HepG2 (cell line): ENCODE data around the gene VEGFA. TPM values are rescaled to one million over a fixed set of nuclear protein-coding genes. Genes with fewer than 3 reads are reported as not detected.
A peak's percentile ranks its signal among the peaks of the same experiment; 100 is the strongest.

Experiments
- ADNP ChIP-seq: sonication (generic); formaldehyde crosslinking; IDR thresholded peaks from 2 replicates; pipeline ENCODE4 v1.4.0; 2020; ENCODE audit warnings: missing genetic modification reagents
- EED ChIP-seq: sonication (generic); formaldehyde crosslinking; IDR thresholded peaks from 2 replicates; pipeline ENCODE4 v1.5.0; 2020; ENCODE audit warnings: mild to moderate bottlenecking, missing genetic modification reagents
- FOXA1 ChIP-seq, 2 experiments: fragments of 450-650 bp in 1 of 2; sonication (generic) in 1 of 2; formaldehyde crosslinking in 1 of 2; IDR thresholded peaks; 2 replicates each; pipeline versions ENCODE4 v1.4.0 to v1.6.1; 2016 to 2020; ENCODE audit warnings: missing genetic modification reagents in 1 of 2
- GATA4 ChIP-seq: sonication (generic); IDR thresholded peaks from 2 replicates; pipeline ENCODE4 v1.6.1; 2016; ENCODE audit warnings: antibody characterized with exemption, low read depth, borderline replicate concordance
- IKZF1 ChIP-seq: fragments of 450-650 bp; IDR thresholded peaks from 2 replicates; pipeline ENCODE4 v1.7.1; 2016
- MXD4 ChIP-seq: IDR thresholded peaks from 2 replicates; pipeline ENCODE4 v1.6.1; 2016; ENCODE audit warnings: mild to moderate bottlenecking, missing biosample characterization, missing genetic modification reagents
- MYNN ChIP-seq: sonication (generic); formaldehyde crosslinking; IDR thresholded peaks from 2 replicates; pipeline ENCODE4 v1.4.0; 2020; ENCODE audit warnings: mild to moderate bottlenecking, low read depth, missing genetic modification reagents
- PTBP1 ChIP-seq: fragments of 200-400 bp; formaldehyde crosslinking; IDR thresholded peaks from 2 replicates; pipeline ENCODE4 v1.6.1; 2018; ENCODE audit warnings: low read length, low read depth; ENCODE audit not compliant: poor library complexity, severe bottlenecking
- RBAK ChIP-seq: sonication (generic); formaldehyde crosslinking; IDR thresholded peaks from 2 replicates; pipeline ENCODE4 v1.5.1; 2020; ENCODE audit warnings: mild to moderate bottlenecking, missing genetic modification reagents
- ZC3H4 ChIP-seq: sonication (generic); formaldehyde crosslinking; IDR thresholded peaks from 2 replicates; pipeline ENCODE4 v1.4.0; 2020; ENCODE audit warnings: missing genetic modification reagents, borderline replicate concordance
- ZNF235 ChIP-seq: sonication (generic); formaldehyde crosslinking; IDR thresholded peaks from 2 replicates; pipeline ENCODE4 v1.8.1; 2023; ENCODE audit warnings: mild to moderate bottlenecking, missing genetic modification reagents, borderline replicate concordance
- ZNF432 ChIP-seq: sonication (generic); formaldehyde crosslinking; IDR thresholded peaks from 2 replicates; pipeline ENCODE4 v1.5.0; 2020; ENCODE audit warnings: missing genetic modification reagents, mild to moderate bottlenecking, borderline replicate concordance
- ZNF451 ChIP-seq: sonication (generic); formaldehyde crosslinking; IDR thresholded peaks from 2 replicates; pipeline ENCODE4 v1.5.0; 2020; ENCODE audit warnings: mild to moderate bottlenecking, missing genetic modification reagents
- ZNF567 ChIP-seq: sonication (generic); formaldehyde crosslinking; IDR thresholded peaks from 2 replicates; pipeline ENCODE4 v1.8.1; 2023; ENCODE audit warnings: mild to moderate bottlenecking, missing genetic modification reagents, borderline replicate concordance
- ZNF644 ChIP-seq: IDR thresholded peaks from 2 replicates; pipeline ENCODE4 v1.6.1; 2016; ENCODE audit warnings: low read depth
- ZNF709 ChIP-seq: sonication (generic); formaldehyde crosslinking; IDR thresholded peaks from 2 replicates; pipeline ENCODE4 v1.5.0; 2020; ENCODE audit warnings: mild to moderate bottlenecking, missing genetic modification reagents
- ZNF746 ChIP-seq: sonication (generic); formaldehyde crosslinking; IDR thresholded peaks from 2 replicates; pipeline ENCODE4 v1.8.0; 2022; ENCODE audit warnings: mild to moderate bottlenecking, missing genetic modification reagents
- ZNF816 ChIP-seq: sonication (generic); formaldehyde crosslinking; IDR thresholded peaks from 2 replicates; pipeline ENCODE4 v1.8.0; 2022; ENCODE audit warnings: missing genetic modification reagents, mild to moderate bottlenecking, borderline replicate concordance
- polyA plus RNA-seq, 8 experiments: library from polyadenylated mRNA; depleted of rRNA in 3 of 8; stranded (reverse) in 7 of 8; unstranded in 1 of 8; fragments of >200 nt; fragmentation: Illumina TruSeq in 4 of 8; extraction: Trizol in 4 of 8; gene quantifications; 2 replicates each; pipeline versions ENCODE4 v1.2.1 to v1.2.3, GENCODE V29; 2011 to 2016; ENCODE audit warnings: low read depth in 4 of 8, missing spikeins in 1 of 8, mixed read lengths in 1 of 8; ENCODE audit not compliant: insufficient read depth in 1 of 8
- total RNA-seq, 5 experiments: library from RNA; depleted of rRNA; stranded (reverse); fragments of >200 nt; fragmentation: Illumina TruSeq; extraction: Trizol; gene quantifications; 2 replicates each; pipeline ENCODE4 v1.2.3, GENCODE V29; 2016; ENCODE audit warnings: low read depth in 1 of 5
- TF ChIP-seq, protein P1 (sequence below): sonication (generic); formaldehyde crosslinking; IDR thresholded peaks from 2 replicates; pipeline ENCODE4 v1.9.0; 2022; ENCODE audit warnings: missing genetic modification reagents, mild to moderate bottlenecking, borderline replicate concordance
- TF ChIP-seq, protein P2 (sequence below): sonication (generic); formaldehyde crosslinking; IDR thresholded peaks from 2 replicates; pipeline ENCODE4 v1.9.0; 2022; ENCODE audit warnings: low read depth, missing genetic modification reagents
- TF ChIP-seq, protein P3 (sequence below): IDR thresholded peaks from 2 replicates; pipeline ENCODE4 v1.6.1; 2016; ENCODE audit warnings: missing compliant biosample characterization, missing genetic modification reagents, borderline replicate concordance
- TF ChIP-seq, protein P4 (sequence below): IDR thresholded peaks from 2 replicates; pipeline ENCODE4 v1.6.1; 2016; ENCODE audit warnings: low read depth, missing genetic modification reagents, missing compliant biosample characterization

Gene VEGFA
- total and polyA plus RNA-seq, 2 of the 13 experiments (the other 11 are each of a cell fraction or from before 2014, with no cell fraction given) = 68.1 to 629 TPM

DNA sequence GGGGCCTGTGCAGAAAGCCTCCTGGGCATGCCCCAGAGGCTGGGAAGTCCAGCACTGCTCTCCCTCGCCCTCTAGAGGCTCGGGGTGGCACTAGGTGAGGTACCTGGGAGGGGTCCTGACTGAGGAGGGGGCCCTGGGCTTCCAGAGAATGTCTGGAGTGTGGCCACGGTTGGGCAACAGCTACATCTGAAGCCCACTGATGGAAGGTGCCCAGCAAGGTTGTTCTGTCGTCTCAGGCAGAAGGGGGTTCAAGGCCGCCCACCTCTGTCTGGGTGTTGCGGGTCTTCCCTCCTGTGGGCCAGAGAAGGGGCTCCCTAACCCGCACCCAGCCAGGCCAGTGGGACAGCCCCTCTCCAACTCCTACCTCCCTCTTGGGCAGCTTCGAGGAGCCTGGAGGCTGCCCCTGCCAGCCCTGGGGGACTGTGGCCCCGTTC is 11.4 kb upstream of the VEGFA start (continued):
- TF ChIP-seq, protein P1, sequence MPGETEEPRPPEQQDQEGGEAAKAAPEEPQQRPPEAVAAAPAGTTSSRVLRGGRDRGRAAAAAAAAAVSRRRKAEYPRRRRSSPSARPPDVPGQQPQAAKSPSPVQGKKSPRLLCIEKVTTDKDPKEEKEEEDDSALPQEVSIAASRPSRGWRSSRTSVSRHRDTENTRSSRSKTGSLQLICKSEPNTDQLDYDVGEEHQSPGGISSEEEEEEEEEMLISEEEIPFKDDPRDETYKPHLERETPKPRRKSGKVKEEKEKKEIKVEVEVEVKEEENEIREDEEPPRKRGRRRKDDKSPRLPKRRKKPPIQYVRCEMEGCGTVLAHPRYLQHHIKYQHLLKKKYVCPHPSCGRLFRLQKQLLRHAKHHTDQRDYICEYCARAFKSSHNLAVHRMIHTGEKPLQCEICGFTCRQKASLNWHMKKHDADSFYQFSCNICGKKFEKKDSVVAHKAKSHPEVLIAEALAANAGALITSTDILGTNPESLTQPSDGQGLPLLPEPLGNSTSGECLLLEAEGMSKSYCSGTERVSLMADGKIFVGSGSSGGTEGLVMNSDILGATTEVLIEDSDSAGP (CRISPR knock-in tag) = peak; percentile 46; the same call in 1 of the 2 replicates
- no peak for TF ChIP-seq ZNF644 (CRISPR knock-in tag)
- no peak for TF ChIP-seq ZNF816
- TF ChIP-seq ZNF451 (CRISPR knock-in tag) = no peak
- TF ChIP-seq IKZF1 = no peak
- TF ChIP-seq MXD4 = no peak
- TF ChIP-seq, protein P2, sequence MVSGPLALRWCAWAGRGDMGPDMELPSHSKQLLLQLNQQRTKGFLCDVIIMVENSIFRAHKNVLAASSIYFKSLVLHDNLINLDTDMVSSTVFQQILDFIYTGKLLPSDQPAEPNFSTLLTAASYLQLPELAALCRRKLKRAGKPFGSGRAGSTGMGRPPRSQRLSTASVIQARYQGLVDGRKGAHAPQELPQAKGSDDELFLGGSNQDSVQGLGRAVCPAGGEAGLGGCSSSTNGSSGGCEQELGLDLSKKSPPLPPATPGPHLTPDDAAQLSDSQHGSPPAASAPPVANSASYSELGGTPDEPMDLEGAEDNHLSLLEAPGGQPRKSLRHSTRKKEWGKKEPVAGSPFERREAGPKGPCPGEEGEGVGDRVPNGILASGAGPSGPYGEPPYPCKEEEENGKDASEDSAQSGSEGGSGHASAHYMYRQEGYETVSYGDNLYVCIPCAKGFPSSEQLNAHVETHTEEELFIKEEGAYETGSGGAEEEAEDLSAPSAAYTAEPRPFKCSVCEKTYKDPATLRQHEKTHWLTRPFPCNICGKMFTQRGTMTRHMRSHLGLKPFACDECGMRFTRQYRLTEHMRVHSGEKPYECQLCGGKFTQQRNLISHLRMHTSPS (CRISPR knock-in tag) = no peak
- peak; percentile 12; the same call in 1 of the 2 replicates for TF ChIP-seq EED (CRISPR knock-in tag)
- TF ChIP-seq, protein P3, sequence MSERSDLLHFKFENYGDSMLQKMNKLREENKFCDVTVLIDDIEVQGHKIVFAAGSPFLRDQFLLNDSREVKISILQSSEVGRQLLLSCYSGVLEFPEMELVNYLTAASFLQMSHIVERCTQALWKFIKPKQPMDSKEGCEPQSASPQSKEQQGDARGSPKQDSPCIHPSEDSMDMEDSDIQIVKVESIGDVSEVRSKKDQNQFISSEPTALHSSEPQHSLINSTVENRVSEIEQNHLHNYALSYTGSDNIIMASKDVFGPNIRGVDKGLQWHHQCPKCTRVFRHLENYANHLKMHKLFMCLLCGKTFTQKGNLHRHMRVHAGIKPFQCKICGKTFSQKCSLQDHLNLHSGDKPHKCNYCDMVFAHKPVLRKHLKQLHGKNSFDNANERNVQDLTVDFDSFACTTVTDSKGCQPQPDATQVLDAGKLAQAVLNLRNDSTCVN (CRISPR knock-in tag) = no peak
- no peak for TF ChIP-seq PTBP1
- no peak for TF ChIP-seq MYNN
- TF ChIP-seq ADNP (CRISPR knock-in tag) = no peak
- TF ChIP-seq, protein P4, sequence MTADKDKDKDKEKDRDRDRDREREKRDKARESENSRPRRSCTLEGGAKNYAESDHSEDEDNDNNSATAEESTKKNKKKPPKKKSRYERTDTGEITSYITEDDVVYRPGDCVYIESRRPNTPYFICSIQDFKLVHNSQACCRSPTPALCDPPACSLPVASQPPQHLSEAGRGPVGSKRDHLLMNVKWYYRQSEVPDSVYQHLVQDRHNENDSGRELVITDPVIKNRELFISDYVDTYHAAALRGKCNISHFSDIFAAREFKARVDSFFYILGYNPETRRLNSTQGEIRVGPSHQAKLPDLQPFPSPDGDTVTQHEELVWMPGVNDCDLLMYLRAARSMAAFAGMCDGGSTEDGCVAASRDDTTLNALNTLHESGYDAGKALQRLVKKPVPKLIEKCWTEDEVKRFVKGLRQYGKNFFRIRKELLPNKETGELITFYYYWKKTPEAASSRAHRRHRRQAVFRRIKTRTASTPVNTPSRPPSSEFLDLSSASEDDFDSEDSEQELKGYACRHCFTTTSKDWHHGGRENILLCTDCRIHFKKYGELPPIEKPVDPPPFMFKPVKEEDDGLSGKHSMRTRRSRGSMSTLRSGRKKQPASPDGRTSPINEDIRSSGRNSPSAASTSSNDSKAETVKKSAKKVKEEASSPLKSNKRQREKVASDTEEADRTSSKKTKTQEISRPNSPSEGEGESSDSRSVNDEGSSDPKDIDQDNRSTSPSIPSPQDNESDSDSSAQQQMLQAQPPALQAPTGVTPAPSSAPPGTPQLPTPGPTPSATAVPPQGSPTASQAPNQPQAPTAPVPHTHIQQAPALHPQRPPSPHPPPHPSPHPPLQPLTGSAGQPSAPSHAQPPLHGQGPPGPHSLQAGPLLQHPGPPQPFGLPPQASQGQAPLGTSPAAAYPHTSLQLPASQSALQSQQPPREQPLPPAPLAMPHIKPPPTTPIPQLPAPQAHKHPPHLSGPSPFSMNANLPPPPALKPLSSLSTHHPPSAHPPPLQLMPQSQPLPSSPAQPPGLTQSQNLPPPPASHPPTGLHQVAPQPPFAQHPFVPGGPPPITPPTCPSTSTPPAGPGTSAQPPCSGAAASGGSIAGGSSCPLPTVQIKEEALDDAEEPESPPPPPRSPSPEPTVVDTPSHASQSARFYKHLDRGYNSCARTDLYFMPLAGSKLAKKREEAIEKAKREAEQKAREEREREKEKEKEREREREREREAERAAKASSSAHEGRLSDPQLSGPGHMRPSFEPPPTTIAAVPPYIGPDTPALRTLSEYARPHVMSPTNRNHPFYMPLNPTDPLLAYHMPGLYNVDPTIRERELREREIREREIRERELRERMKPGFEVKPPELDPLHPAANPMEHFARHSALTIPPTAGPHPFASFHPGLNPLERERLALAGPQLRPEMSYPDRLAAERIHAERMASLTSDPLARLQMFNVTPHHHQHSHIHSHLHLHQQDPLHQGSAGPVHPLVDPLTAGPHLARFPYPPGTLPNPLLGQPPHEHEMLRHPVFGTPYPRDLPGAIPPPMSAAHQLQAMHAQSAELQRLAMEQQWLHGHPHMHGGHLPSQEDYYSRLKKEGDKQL = no peak
- no peak for TF ChIP-seq RBAK (CRISPR knock-in tag)
- no peak for TF ChIP-seq ZNF567 (CRISPR knock-in tag)
- TF ChIP-seq ZNF235 (CRISPR knock-in tag) = no peak
- no peak for TF ChIP-seq ZC3H4 (CRISPR knock-in tag)
- TF ChIP-seq FOXA1 (IDR thresholded peaks at IDR 0.05) = no peak
- TF ChIP-seq FOXA1 (CRISPR knock-in tag; IDR thresholded peaks at IDR 0.05) = no peak
- no peak for TF ChIP-seq ZNF432 (CRISPR knock-in tag)
- no peak for TF ChIP-seq GATA4
- TF ChIP-seq ZNF709 (CRISPR knock-in tag) = no peak
- no peak for TF ChIP-seq ZNF746
